GM11168 (cell line): ENCODE measurements around the gene FAM170B.

Experiments
- in situ Hi-C: fragments of 300-500 bp; cut with MboI; formaldehyde crosslinking; loops from one replicate; pipeline ENCODE4 v1.12.0; 2022; ENCODE audit warnings: low sequenced_read_pairs; ENCODE audit not compliant: unreplicated experiment

The FAM170B gene

GRCh38 chr10:49109669-49110340 is 24.0 kb downstream of the FAM170B start:
- in situ Hi-C loops = no loop called here

DNA sequence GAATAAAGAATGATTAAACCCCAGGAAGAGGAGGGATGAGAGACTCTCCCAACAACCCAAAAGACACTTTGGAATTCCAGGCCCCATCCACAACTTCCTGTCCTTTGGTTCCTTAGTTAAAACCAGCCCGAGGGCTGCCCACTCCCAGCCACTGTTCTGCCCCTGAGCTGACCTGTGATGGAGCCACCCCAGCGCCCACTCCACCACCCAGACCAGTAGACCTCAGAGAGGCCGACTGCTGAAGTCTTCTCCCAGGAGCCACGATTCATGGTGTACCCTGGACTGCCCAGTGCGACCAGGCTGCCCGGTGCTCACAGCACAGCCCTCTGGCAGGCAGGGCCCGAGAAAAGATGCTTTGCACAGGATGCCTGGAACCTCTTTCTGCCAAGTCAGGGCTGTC is 25.2 kb downstream of the FAM170B start:
- in situ Hi-C loops = no loop called here

- in situ Hi-C loops = no loop called here
Measured at GRCh38 chr10:49107887-49108267, 25.9 kb downstream of the FAM170B start.

- in situ Hi-C loops = no loop called here
Measured at GRCh38 chr10:49107111-49107886, 26.5 kb downstream of the FAM170B start.

- in situ Hi-C loops = no loop called here
Measured at GRCh38 chr10:49106451-49106850, 27.4 kb downstream of the FAM170B start.

- in situ Hi-C loops = no loop called here
Measured at GRCh38 chr10:49105076-49105475, 28.7 kb downstream of the FAM170B start.

- in situ Hi-C loops = no loop called here
Measured at GRCh38 chr10:49104323-49104722, 29.5 kb downstream of the FAM170B start.

- in situ Hi-C loops = no loop called here
Measured at GRCh38 chr10:49103761-49104160, 30.1 kb downstream of the FAM170B start.

DNA sequence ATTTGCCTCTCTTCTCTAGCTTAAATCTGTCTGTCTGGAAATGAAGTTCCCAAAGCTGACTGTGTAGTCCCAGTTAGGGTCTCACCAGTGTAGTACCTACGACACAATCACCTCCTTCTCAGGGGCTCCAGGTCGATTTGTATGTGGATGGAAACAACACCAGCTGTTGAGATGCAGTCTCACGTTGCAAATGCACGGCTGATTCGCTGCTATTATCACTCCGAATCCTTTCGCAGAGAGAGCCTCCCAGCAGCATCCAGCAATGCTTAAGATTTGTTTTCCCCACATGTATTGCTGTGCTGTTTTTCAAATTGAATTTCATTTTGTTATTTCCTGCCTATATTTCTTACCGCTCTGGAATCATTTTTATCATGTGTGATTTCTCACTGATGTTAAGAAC is 34.8 kb downstream of the FAM170B start:
- in situ Hi-C loops = no loop called here

- in situ Hi-C loops = no loop called here
Measured at GRCh38 chr10:49096890-49097445, 36.9 kb downstream of the FAM170B start.

GRCh38 chr10:49094646-49095045 is 39.2 kb downstream of the FAM170B start:
- in situ Hi-C loops = no loop called here

DNA sequence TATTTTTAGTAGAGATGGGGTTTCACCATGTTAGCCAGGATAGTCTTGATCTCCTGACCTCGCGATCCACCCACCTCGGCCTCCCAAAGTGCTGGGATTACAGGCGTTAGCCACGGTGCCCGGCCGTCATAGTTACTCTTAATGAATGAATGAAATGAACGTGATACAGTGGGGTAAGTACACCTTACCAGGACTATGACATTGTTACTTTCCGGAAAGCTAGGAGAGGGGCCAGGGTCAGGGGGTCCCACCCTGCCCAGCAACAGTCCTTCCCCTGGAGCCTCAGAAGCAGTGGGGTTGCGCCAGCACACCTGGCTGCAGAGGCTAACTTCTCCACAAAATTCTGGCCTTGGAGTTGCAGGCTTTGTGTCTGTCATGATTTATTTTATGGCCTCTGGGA is 39.9 kb downstream of the FAM170B start:
- in situ Hi-C loops = no loop called here

DNA sequence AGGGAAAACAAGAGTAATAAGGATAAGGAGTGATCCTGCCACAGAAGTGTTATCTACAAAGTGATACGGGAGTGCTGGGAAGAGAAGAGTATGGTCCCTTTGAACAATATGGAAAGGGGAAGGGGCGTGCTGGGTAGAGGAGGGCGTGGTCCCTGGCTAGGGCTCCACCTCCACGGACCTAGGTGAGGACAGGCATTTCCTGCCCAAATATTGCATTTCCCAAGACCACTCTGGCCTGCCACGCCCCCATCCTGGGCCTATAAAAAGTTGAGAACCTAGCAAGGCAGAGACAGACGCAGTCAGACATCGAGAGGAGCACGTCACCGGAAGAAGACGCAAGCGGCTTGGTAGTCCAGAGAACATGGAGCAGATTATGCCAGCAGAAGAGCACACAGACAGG is 41.3 kb downstream of the FAM170B start:
- in situ Hi-C loops = no loop called here

DNA sequence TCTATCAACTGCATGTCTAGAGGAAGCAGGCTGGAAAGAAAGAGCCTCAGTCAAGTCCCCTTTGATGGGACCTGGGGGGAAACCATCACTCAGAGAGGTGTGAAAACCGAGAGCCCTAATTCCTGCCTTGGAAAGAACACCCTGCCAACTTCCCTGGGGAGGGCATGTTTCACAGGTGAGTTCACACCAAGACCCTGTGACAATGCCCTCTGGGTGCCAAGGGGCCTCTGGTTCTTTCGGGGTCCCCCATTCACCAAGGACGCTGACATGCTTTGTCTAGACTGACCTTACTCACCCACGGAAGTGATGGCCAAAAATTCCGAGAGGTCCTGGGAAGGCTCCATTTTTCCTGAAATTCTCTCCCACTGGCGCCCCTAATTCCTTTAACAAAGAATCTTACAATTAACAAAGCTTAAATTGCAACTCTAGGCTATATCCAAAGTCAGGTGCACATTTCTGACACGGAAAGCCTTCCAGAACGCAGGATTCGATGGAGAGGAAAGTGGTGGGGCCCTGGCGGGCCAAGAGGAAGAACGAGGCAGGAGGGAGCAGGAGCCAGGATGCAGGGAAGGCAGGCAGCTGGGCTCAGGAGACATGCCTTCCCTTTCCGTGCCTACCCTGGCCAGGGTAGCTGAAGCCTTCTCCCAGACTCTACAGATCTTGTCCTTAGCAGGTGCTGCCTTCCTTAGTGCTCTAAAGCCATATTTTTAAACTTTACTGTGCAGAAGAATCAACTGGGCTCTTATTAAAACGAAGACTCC is 42.2 kb downstream of the FAM170B start:
- in situ Hi-C loops = no loop called here

- in situ Hi-C loops = no loop called here
Measured at GRCh38 chr10:49090696-49091380, 43.0 kb downstream of the FAM170B start.

DNA sequence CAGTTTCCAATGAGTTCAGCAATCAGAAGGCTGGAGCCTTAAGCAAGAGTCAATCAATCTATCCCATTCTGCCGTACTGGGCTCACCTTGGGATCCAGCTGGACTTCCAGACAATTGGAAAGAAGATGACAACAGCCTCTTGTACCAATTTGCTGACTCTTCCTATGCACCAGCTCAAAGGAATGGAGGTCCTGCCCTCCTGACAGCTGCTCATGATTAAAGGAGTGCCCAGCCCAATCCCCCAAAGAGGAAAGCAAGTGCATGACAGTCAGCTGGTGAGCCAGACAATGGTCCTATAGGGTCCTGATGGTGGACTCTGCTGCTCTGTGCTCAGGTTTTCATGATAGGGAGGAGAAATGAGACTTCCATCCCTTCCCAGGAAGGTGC is 43.6 kb downstream of the FAM170B start:
- in situ Hi-C loops = no loop called here

- in situ Hi-C loops = no loop called here
Measured at GRCh38 chr10:49089557-49090188, 44.1 kb downstream of the FAM170B start.

DNA sequence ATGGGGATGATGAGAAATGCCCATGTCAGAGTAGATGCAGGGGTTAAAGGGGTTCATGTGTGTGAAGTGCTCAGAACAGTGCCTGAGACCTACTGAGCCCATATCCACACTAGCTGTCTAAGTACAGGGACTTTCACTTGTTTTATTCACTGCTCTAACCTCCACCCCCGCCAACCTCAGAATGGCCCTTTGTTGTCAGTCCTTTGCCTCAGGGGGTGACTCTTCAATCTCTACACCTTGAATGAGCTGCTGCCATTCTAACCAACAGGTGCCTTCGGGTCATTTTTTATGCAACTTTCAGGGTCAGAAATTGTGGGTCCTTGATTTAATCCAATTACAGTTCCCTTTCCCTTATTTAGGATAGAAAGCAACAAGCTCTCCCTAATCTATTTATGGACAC is 44.7 kb downstream of the FAM170B start:
- in situ Hi-C loops = no loop called here

DNA sequence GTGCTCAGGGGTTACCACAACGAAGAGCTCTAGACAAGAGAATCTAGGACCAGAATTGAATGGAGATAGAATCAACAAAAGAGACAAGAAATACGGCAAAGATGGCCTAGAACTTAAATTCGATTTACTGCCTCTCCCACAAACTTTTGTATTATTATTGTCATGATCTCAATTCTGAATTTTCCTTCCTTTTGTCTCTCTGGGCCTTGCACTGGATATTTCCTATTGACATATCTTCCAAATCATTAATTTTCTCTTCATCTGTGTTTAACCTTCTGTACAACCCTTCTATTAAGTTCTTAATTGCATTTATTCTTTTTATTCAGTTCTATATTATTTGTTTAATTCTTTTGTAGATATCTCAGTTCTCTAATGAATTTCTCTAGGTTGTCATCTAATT is 46.9 kb downstream of the FAM170B start:
- in situ Hi-C loops = no loop called here

- in situ Hi-C loops = no loop called here
Measured at GRCh38 chr10:49083261-49083660, 50.6 kb downstream of the FAM170B start.
